HG02870 (cell line): ENCODE results near the gene SEMA3G.

Experiments used
- ATAC-seq: cut with Tn5 transposase; IDR thresholded peaks from one replicate; pipeline ENCODE4 v1.9.1; 2021; ENCODE audit warnings: mild to moderate bottlenecking, moderate library complexity; ENCODE audit not compliant: unreplicated experiment

SEMA3G gene

DNA sequence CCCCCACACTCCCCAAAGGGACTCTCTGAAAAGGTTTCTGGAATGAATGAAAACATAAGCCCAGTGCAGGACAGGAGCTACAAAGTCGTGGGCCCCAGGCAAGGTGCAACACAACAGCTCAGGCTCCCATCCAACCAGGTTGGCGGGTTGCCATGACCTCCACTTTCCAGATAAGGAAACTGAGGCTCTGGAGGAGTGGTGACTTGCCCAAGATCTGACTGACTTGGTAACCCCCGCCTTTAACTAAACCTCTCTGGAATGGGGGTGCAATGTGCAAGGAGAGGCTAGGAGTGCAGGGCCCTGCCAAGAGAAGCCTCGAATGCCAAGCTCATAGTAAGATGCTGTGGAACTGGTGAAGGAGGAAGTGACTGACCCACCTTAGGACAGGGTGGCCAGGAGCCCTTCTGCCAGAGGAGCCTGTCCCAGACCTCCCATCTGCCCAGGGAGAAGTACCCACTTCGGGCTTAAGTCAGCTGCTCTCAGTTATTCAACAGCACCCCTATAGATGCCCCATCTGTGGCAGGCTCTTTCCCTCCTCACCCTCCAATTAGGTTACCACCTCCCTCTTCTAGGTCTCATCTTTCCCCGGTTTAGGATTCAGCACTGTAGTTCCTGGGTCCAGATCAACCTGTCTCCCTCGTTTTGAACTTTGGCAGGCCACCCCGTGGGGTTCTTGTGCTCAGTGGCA is 9.5 kb upstream of the SEMA3G start:
- no peak for ATAC-seq

GRCh38 chr3:52453496-52454249 is 8.8 kb upstream of the SEMA3G start, which contains the start of gene TNNC1:
TSS of gene TNNC1 (minus strand) at chr3:52454041. CDS start at chr3:52454015, 26 bp downstream.
- no peak for ATAC-seq

- ATAC-seq = no peak
These were observed 7.8 kb upstream of the SEMA3G start for GRCh38 chr3:52452570-52453221.

GRCh38 chr3:52452126-52452525 is 7.2 kb upstream of the SEMA3G start:
- ATAC-seq = no peak

GRCh38 chr3:52451237-52452083 is 6.6 kb upstream of the SEMA3G start:
- no peak for ATAC-seq

- ATAC-seq = no peak
These were observed 5.8 kb upstream of the SEMA3G start for GRCh38 chr3:52450489-52451236.

- ATAC-seq = no peak
These were observed 2.8 kb upstream of the SEMA3G start for GRCh38 chr3:52447512-52448355.

- no peak for ATAC-seq
These were observed 2.0 kb upstream of the SEMA3G start for GRCh38 chr3:52446631-52447511.

DNA sequence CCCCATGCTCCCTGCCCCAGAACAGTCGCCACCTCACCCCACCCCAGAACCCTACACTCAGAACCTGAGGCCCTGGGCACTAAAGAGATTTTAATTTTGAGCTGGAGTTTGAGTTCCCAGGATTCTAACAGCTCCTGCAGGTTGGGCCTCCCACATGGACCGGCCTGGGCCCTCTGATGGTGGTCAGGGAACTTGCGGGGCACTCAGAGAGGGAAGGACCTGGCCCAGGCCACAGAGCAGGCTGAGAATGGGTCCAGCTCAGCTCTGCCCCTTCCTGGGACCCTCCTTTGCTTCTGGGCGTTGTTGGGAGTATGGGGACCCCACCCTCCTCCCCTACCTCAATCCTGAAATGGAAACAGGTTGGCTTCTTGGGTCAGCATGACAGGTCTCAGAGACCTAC is 1.1 kb upstream of the SEMA3G start:
- ATAC-seq = no peak

DNA sequence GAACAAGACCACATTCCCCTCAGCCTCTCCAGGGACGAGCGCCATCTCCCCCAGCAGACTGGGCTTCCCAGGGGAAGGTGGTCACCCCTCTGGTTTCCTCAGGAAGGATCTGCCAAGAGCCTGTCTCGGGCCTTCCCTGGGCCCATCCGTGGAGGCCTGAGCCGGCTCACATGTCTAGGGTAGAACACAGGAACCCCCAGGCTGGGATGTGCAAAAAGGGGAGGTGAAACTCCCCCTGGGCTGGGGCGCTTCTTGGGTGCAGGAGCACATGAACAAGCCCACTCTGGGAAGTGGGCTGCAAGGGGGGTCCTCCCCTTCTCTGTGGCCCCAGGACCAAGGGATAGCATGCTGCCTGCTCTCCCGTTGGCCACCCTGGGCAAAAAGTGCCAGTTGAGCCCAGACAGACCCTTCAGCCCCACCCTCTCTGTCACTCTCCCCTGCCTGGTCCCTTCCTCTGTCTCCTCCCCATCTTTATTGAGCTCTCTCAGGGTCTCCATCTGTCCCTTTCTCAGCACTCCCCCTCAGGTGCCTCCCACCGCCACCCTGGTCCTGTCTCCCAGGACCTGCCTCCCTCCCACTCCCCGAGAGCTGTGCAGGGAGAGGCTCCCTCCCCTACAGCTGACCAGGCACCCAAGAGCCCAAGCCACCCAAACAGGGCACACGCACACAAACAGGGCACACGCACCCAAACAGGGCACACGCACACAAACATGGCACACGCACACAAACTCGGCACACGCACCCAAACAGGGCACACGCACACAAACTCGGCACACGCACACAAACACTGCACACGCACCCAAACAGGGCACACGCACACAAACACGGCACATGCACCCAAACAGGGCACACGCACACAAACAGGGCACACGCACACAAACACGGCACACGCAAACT is 864 bp downstream of the SEMA3G start:
- no peak for ATAC-seq

GRCh38 chr3:52443268-52443610 is 1.7 kb downstream of the SEMA3G start:
- no peak for ATAC-seq

DNA sequence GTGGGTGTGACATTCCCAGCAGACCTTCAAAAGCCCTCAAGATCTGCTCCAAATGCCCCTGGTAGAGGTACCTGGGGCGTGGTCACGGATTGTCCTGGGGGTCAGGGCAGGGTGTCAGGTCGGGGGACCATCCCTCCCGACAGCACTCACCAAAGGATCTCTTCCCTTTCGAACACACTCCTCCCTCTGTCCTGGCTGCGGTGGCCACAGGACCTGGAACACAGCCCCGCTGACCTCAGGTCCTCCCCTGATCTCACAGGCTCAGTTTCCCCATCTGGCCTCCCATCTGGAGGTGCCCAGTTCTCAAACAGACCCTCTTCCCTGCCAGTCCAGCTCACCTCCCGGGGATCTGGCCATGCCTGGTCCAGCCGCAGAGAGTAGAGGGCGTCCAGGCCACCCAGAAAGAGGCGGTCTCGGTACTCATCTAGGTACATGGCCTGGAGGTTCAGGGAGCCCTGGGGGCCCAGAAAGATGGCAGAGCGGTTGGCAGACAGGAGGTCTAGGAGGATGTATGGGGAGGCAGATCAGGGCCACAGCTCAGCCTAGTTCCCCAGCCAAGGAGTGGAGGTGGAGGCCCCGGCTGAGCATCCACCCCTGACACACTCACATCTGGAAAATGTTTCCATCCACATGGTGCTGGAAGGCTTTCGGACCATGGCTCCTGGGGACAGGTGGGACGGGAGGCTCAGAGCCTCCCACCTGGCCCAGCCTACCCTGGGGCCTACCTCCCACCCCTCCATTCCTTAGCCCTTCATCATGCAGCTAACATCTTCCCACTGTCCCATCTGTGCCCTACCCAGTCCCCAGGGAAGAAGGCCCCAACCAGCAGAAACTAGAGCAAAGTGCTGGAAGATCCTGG is 2.3 kb downstream of the SEMA3G start:
- ATAC-seq = no peak

DNA sequence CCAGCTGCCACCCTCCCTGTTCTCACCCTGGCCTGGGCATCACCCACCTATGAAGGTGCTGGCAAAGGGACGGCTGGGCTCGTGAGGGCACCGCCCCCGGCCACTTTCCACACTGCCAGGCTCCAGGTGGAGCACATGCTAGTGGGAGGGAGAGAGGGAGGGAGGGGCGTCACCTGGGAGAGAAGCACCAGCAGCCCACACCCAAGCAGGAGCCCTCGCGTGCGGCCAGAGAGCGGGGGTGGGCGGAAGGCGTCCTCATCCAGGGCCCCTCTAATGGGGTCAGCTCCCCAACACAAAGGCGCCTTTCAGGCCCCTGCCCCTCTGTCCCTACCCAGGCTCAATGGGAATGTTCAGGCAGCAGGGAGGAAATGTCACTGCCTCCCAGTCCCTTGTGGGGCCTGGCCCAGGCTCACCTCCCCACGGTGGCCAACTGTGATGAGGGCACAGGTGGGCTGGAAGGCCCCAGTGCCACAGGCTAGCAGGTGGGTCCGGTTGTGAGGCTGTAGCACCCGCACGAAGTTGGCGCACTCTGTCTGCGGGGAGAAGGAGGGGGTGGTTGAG is 3.1 kb downstream of the SEMA3G start:
- ATAC-seq = no peak

DNA sequence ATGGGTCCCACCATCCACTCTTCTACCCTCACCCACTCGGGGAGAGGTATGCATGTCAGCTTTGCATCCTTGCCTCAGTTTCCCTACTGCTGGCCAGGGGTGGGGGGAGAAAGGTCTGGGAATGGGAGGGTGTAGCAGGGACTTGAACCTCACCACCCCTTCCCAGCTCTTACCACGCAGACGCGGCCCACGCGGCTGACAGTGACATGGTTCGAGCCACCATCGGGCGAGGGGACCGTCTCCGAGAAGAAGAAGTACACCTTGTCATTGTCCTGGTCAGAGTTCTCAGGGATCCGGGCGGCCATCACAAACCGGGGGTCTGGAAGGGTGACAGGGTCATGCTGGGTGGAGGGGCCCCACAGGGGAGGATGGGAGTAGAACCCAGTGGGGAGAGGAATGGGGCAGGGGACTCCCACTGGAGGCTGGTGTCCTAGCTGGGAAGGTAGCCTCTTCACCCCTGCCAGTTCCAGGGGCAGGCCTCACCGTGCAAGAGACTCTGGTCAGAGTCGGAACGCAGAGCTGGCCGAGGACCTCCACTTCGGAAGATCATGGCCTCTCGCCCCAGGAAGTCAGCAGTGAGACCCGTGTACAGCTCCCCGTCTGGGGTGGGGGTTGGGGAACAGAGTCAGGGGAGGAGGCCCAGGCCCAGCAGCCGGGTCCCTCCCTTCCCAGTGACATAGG is 3.7 kb downstream of the SEMA3G start:
- no peak for ATAC-seq

- no peak for ATAC-seq
These were observed 4.2 kb downstream of the SEMA3G start for GRCh38 chr3:52440671-52441070.

- no peak for ATAC-seq
These were observed 4.7 kb downstream of the SEMA3G start for GRCh38 chr3:52440249-52440551.
